K562 (cell line): ENCODE measurements around the gene APC2. TPM values are rescaled to one million over a fixed set of nuclear protein-coding genes. Genes with fewer than 3 reads are reported as not detected.

Source experiments
- ATAC-seq: fragments of 200-7000 bp; cut with Tn5 transposase; 3 replicates; pipeline ENCODE4 v1.9.1; 2020; ENCODE audit warnings: moderate library complexity
- BruUV-seq: library from RNA; stranded (reverse); fragments of 400-500 nt; replicated peaks from 2 replicates; lab custom pipeline; 2021; lab: Mats Ljungman, UMichigan
- CTCF ChIA-PET: fragments of 300-600 bp; formaldehyde crosslinking; extraction: SDS; loops from one replicate; lab custom pipeline; 2021; ENCODE audit warnings: low intra/inter-chr PET ratio; lab: Yijun Ruan, JAX
- POLR2A ChIA-PET: fragments of 300-600, 350-650 bp; sonication (Branson Sonifier 250); formaldehyde crosslinking; extraction: SDS; loops from one replicate; lab custom pipeline; 2021; ENCODE audit warnings: antibody characterized with exemption, inconsistent platforms; lab: Yijun Ruan, JAX
- DNase-seq, 4 experiments: peaks; one replicate each; pipeline versions ENCODE4 v3.0.0 to v3.0.0-alpha.2; 2011 to 2018; ENCODE audit warnings: low spot score in 3 of 4, mixed read lengths in 3 of 4; ENCODE audit errors: extremely low read depth in 1 of 4
- FAIRE-seq: peaks from 2 replicates; lab custom pipeline; 2011; peaks lifted over from hg19 to GRCh38; lab: Jason Lieb, UNC
- H2AFZ ChIP-seq: 2 replicates; pipeline ENCODE4 v1.6.0; 2011; ENCODE audit warnings: low read depth, low read length, control low read depth, inconsistent platforms
- H3K27ac ChIP-seq: fragments of 200-600 bp; 3 replicates; pipeline ENCODE4 v1.8.0; 2011; ENCODE audit warnings: low read depth, mild to moderate bottlenecking, control low read depth, inconsistent platforms, low read length, moderate library complexity, mixed read lengths; ENCODE audit errors: extremely low read depth
- H3K27me3 ChIP-seq, 2 experiments: fragments of 300-600 bp in 1 of 2; 2 replicates in 1 of 2; 3 replicates in 1 of 2; pipeline versions ENCODE4 v1.6.0 to v1.8.0; 2011; ENCODE audit warnings: inconsistent platforms in 2 of 2, low read length in 2 of 2, mild to moderate bottlenecking in 1 of 2, mixed read lengths in 1 of 2, moderate library complexity in 1 of 2; ENCODE audit not compliant: control insufficient read depth in 2 of 2, insufficient read depth in 2 of 2
- H3K36me3 ChIP-seq: fragments of 300-600 bp; 3 replicates; pipeline ENCODE4 v1.8.0; 2011; ENCODE audit warnings: mild to moderate bottlenecking, low read length, inconsistent platforms; ENCODE audit not compliant: control insufficient read depth, insufficient read depth
- H3K4me1 ChIP-seq, 2 experiments: fragments of 200-600 bp in 1 of 2; replicated peaks in 1 of 2; 2 replicates in 1 of 2; 3 replicates in 1 of 2; pipeline versions ENCODE4 v1.5.1 to v1.8.0; 2011; ENCODE audit warnings: inconsistent platforms in 2 of 2, low read length in 2 of 2, mild to moderate bottlenecking in 1 of 2, mixed read lengths in 1 of 2, moderate library complexity in 1 of 2; ENCODE audit not compliant: control insufficient read depth in 2 of 2, insufficient read depth in 2 of 2
- H3K4me2 ChIP-seq: 2 replicates; pipeline ENCODE4 v1.6.1; 2011; ENCODE audit warnings: low read length, control low read depth, inconsistent platforms, mixed read lengths; ENCODE audit not compliant: insufficient read depth
- H3K4me3 ChIP-seq: fragments of 200-600 bp; sonication (generic), shearing (Covaris generic); 2 replicates; pipeline ENCODE4 v1.5.1; 2016; ENCODE audit warnings: control low read depth, inconsistent platforms
- H3K79me2 ChIP-seq: fragments of 200-600 bp; 3 replicates; pipeline ENCODE4 v1.8.0; 2011; ENCODE audit warnings: low read length, inconsistent platforms; ENCODE audit not compliant: control insufficient read depth, insufficient read depth
- H3K9ac ChIP-seq, 2 experiments: 2 replicates each; pipeline versions ENCODE4 v1.6.0 to v1.6.1; 2011; ENCODE audit warnings: low read depth in 2 of 2, low read length in 2 of 2, control low read depth in 1 of 2, inconsistent platforms in 1 of 2, mild to moderate bottlenecking in 1 of 2, mixed read lengths in 1 of 2; ENCODE audit not compliant: insufficient read depth in 1 of 2
- H3K9me1 ChIP-seq: one replicate; pipeline ENCODE4 v1.6.0; 2011; ENCODE audit warnings: inconsistent platforms, mild to moderate bottlenecking, low read length, moderate library complexity; ENCODE audit not compliant: control insufficient read depth, insufficient read depth
- H3K9me3 ChIP-seq: replicated peaks from 2 replicates; pipeline ENCODE4 v1.5.1; 2011; ENCODE audit warnings: low read depth, low read length, inconsistent platforms; ENCODE audit not compliant: control insufficient read depth, insufficient read depth
- H4K20me1 ChIP-seq: replicated peaks from 2 replicates; pipeline ENCODE4 v1.6.1; 2011; ENCODE audit warnings: low read length, inconsistent platforms, mixed read lengths; ENCODE audit not compliant: control insufficient read depth, insufficient read depth
- ETV5 ChIP-seq: sonication (generic); formaldehyde crosslinking; IDR thresholded peaks from 2 replicates; pipeline ENCODE4 v1.4.0; 2020; ENCODE audit warnings: low read depth, mild to moderate bottlenecking, missing genetic modification reagents
- POLR2G ChIP-seq: fragments of 200-400 bp; formaldehyde crosslinking; IDR thresholded peaks from 2 replicates; pipeline ENCODE4 v1.6.1; 2017; ENCODE audit warnings: low read depth, mild to moderate bottlenecking, antibody characterized with exemption, low read length, moderate library complexity
- ZFP36 ChIP-seq: fragments of 150-350 bp; IDR thresholded peaks from 2 replicates; pipeline ENCODE4 v1.6.1; 2018; ENCODE audit warnings: low read length, low read depth; ENCODE audit not compliant: partially characterized antibody
- WGBS: fragments of 100-300 bp; shearing (Covaris generic); methylation state at CpG from one replicate; pipeline ENCODE4 v1.1.6; 2016; ENCODE audit warnings: low coverage, mixed read lengths; ENCODE audit not compliant: insufficient coverage; ENCODE audit errors: missing lambda C conversion rate; 5-methylcytosine and 5-hydroxymethylcytosine counted together
- in situ Hi-C: fragments of 300-500 bp; cut with MboI; formaldehyde crosslinking; loops from 4 replicates; pipeline ENCODE4 v1.15.0; 2018; ENCODE audit warnings: inconsistent platforms, mixed read lengths
- intact Hi-C: fragments of 100-400 bp; cut with micrococcal nuclease; formaldehyde crosslinking; loops from 2 replicates; pipeline ENCODE4 v1.14.2; 2022
- polyA plus RNA-seq, 8 experiments: library from polyadenylated mRNA; depleted of rRNA in 4 of 8; stranded (reverse) in 5 of 8; unstranded in 3 of 8; fragments of >200 nt; fragmentation: Nextera tagmentation in 2 of 8; fragmentation: Illumina TruSeq in 1 of 8; extraction: Ambion mirVana in 2 of 8; extraction: Trizol in 1 of 8; gene quantifications; 2 replicates each; pipeline versions ENCODE4 v1.2.1 to v1.2.3, GENCODE V29; 2011 to 2014; ENCODE audit warnings: inconsistent platforms in 1 of 8, missing spikeins in 1 of 8
- total RNA-seq, 7 experiments: library from RNA; depleted of rRNA in 6 of 7; stranded (reverse); fragments of >200 nt in 6 of 7; fragmentation: Illumina TruSeq in 2 of 7; extraction: Trizol in 2 of 7; gene quantifications; 2 replicates each; pipeline versions ENCODE4 v1.2.1 to v1.2.3, GENCODE V29; 2011 to 2021; ENCODE audit warnings: low replicate concordance in 1 of 7
- TF ChIP-seq, protein P1 (sequence below): fragments of 450-650 bp; formaldehyde crosslinking; IDR thresholded peaks from 2 replicates; pipeline ENCODE4 v1.4.0; 2020; ENCODE audit warnings: mild to moderate bottlenecking, moderate library complexity
- TF ChIP-seq, protein P2 (sequence below): sonication (generic); formaldehyde crosslinking; IDR thresholded peaks from 2 replicates; pipeline ENCODE4 v1.8.1; 2023; ENCODE audit warnings: mild to moderate bottlenecking, missing genetic modification reagents

Gene APC2
- total and polyA plus RNA-seq, 9 of the 15 experiments (the other 6 are each of a cell fraction or from before 2014, with no cell fraction given): 0.01 to 0.40 (median 0.05) TPM; not detected in 3

DNA sequence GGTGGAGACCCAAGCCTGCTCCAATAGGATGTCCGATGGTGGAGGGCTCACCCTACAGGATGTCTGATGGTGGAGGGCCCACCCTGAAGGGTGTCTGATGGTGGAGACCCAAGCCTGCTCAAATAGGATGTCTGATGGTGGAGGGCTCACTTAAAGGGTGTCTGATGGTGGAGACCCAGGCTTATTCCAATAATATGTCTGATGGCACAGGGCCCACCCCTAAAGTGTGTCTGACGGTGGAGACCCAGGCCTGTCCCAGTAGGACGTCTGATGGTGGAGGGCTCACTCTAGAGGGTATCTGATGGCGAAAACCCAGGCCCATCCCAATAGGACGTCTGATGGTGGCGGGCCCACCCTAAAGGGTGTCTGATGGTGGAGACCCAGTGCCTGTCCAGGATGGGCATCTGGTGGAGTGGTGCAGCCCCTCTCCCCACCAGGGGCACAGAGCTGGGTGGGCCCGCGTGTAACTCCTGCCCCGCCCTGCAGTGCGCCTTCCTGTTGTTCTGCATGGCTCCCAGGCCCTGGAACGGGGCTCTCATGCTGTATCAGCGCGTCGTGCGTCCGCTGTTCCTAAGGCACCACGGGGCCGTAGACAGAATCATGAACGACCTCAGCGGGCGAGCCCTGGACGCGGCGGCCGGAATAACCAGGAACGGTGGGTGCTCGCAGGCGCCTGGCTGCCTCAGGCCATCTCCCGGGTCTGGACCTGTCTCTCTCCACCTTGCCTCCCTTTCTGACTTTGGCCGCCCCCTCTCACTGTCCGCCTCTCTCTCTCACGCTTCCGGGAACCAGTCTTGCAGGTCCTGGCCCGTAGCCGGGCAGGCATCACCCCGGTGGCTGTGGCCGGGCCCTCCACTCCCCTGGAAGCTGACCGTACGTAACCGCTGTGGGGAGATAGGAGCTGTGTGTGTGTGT, 46.1 kb downstream of the APC2 start:
- BruUV-seq: no TSS peak
- ATAC-seq: no peak
- peaks cover 26% of the 10 kb centered on the region for H3K79me2 ChIP-seq
- H2AFZ ChIP-seq: no peak overlapping the region
- no peaks in the 10 kb centered on the region for H3K9me3 ChIP-seq
- POLR2A ChIA-PET: no interaction called here
- peaks cover 21 to 87% of the 10 kb centered on the region in 2 experiments for H3K4me1 ChIP-seq
- H3K4me3 ChIP-seq: no peak overlapping the region
- H3K9ac ChIP-seq: peak overlapping the region in 1 of 2 experiments; percentile 75; a peak in 2 of 4 replicates
- 73% methylated on average over 34 of the region's 40 CpGs for WGBS
- H3K9me1 ChIP-seq: no peaks in the 10 kb centered on the region
- no peak for DNase-seq
- no peaks in the 10 kb centered on the region for H3K36me3 ChIP-seq
- FAIRE-seq: no peak
- no peak overlapping the region for H3K27ac ChIP-seq
- H4K20me1 ChIP-seq: peaks cover 6% of the 10 kb centered on the region; the same call in 1 of the 2 replicates
- H3K27me3 ChIP-seq: no peaks in the 10 kb centered on the region
- in situ Hi-C loops: no loop called here
- TF ChIP-seq ZFP36 (peak; percentile 80), ETV5 (no peak), POLR2G (peak; percentile 58)
- TF ChIP-seq, protein P1, sequence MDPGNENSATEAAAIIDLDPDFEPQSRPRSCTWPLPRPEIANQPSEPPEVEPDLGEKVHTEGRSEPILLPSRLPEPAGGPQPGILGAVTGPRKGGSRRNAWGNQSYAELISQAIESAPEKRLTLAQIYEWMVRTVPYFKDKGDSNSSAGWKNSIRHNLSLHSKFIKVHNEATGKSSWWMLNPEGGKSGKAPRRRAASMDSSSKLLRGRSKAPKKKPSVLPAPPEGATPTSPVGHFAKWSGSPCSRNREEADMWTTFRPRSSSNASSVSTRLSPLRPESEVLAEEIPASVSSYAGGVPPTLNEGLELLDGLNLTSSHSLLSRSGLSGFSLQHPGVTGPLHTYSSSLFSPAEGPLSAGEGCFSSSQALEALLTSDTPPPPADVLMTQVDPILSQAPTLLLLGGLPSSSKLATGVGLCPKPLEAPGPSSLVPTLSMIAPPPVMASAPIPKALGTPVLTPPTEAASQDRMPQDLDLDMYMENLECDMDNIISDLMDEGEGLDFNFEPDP (CRISPR knock-in tag): 0 out of 2 replicates have a peak, but pooled peaks have one; percentile 34
- TF ChIP-seq, protein P2, sequence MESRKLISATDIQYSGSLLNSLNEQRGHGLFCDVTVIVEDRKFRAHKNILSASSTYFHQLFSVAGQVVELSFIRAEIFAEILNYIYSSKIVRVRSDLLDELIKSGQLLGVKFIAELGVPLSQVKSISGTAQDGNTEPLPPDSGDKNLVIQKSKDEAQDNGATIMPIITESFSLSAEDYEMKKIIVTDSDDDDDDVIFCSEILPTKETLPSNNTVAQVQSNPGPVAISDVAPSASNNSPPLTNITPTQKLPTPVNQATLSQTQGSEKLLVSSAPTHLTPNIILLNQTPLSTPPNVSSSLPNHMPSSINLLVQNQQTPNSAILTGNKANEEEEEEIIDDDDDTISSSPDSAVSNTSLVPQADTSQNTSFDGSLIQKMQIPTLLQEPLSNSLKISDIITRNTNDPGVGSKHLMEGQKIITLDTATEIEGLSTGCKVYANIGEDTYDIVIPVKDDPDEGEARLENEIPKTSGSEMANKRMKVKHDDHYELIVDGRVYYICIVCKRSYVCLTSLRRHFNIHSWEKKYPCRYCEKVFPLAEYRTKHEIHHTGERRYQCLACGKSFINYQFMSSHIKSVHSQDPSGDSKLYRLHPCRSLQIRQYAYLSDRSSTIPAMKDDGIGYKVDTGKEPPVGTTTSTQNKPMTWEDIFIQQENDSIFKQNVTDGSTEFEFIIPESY: peak; percentile 91
- TF ChIP-seq, all 486 proteins: peak for 4
- intact Hi-C loops: no loop called here
- H3K4me2 ChIP-seq: no peak overlapping the region
- CTCF ChIA-PET: no interaction called here
